CD4-positive, CD25-positive, alpha-beta regulatory T cell (primary cell): Measurements from ENCODE around the gene SRP54. TPM values are rescaled to one million over a fixed set of nuclear protein-coding genes. Genes with fewer than 3 reads are reported as not detected.

Source experiments
- ATAC-seq, 2 donors: fragments of 150-1000 bp; cut with Tn5 transposase; one replicate each; pipeline ENCODE4 v1.10.0; 2021; ENCODE audit warnings: low read depth in 2 of 2, moderate number of reproducible peaks in 2 of 2, moderate library complexity in 1 of 2
- DNase-seq, 3 donors: peaks; one replicate each; pipeline versions ENCODE4 v3.0.0 to v3.0.0-alpha.2; 2012 to 2022; ENCODE audit warnings: mixed read lengths in 1 of 3
- H3K27ac ChIP-seq: one replicate; pipeline ENCODE4 v1.7.0; 2013; ENCODE audit warnings: mild to moderate bottlenecking, low read length; ENCODE audit not compliant: insufficient read depth, poor library complexity, severe bottlenecking
- H3K27me3 ChIP-seq: one replicate; pipeline ENCODE4 v1.7.0; 2013; ENCODE audit warnings: low read length; ENCODE audit not compliant: control insufficient read depth, insufficient read depth
- H3K36me3 ChIP-seq: one replicate; pipeline ENCODE4 v1.7.0; 2013; ENCODE audit warnings: mild to moderate bottlenecking, low read length, moderate library complexity; ENCODE audit not compliant: control insufficient read depth, insufficient read depth
- H3K4me1 ChIP-seq: 2 replicates; pipeline ENCODE4 v1.7.0; 2013; ENCODE audit warnings: mild to moderate bottlenecking, low read length; ENCODE audit not compliant: insufficient read depth, control insufficient read depth, poor library complexity, severe bottlenecking
- H3K4me3 ChIP-seq: one replicate; pipeline ENCODE4 v1.7.0; 2013; ENCODE audit warnings: low read depth, mild to moderate bottlenecking, low read length, moderate library complexity
- H3K9me3 ChIP-seq, 2 experiments: 1 replicate in 1 of 2; 2 replicates in 1 of 2; pipeline ENCODE4 v1.7.0; 2013; ENCODE audit warnings: low read length in 2 of 2, mild to moderate bottlenecking in 1 of 2, moderate library complexity in 1 of 2; ENCODE audit not compliant: control insufficient read depth in 2 of 2
- H3K27ac Mint-ChIP-seq, 3 donors: one replicate each; pipeline ENCODE4 v1.8.0; 2020 to 2022; ENCODE audit warnings: mild to moderate bottlenecking in 3 of 3, mixed read lengths in 3 of 3, moderate library complexity in 2 of 3
- H3K27me3 Mint-ChIP-seq: one replicate; pipeline ENCODE4 v1.8.0; 2022; ENCODE audit warnings: mild to moderate bottlenecking, mixed read lengths
- H3K36me3 Mint-ChIP-seq: one replicate; pipeline ENCODE4 v1.8.0; 2020; ENCODE audit warnings: mixed read lengths
- H3K4me1 Mint-ChIP-seq, 4 donors: one replicate each; pipeline ENCODE4 v1.8.0; 2020 to 2022; ENCODE audit warnings: mixed read lengths in 4 of 4, mild to moderate bottlenecking in 1 of 4
- H3K4me3 Mint-ChIP-seq, 4 donors: one replicate each; pipeline ENCODE4 v1.8.0; 2020 to 2022; ENCODE audit warnings: mild to moderate bottlenecking in 4 of 4, mixed read lengths in 4 of 4, moderate library complexity in 3 of 4
- H3K9me3 Mint-ChIP-seq, 7 donors: one replicate each; pipeline ENCODE4 v1.8.0; 2020 to 2022; ENCODE audit warnings: mixed read lengths in 7 of 7, mild to moderate bottlenecking in 3 of 7, moderate library complexity in 2 of 7
- polyA plus RNA-seq, 4 donors: library from polyadenylated mRNA; unstranded; fragments of 300-500 nt; fragmentation: Illumina TruSeq; gene quantifications; one replicate each; pipeline ENCODE4 v1.2.3, GENCODE V29; 2021
- total RNA-seq: library from RNA; stranded (reverse); gene quantifications from one replicate; pipeline ENCODE4 v1.2.3, GENCODE V29; 2022

Gene SRP54
- total and polyA plus RNA-seq, 5 donors from 2014 or later: 32.9 to 46.1 (median 43.7) TPM

DNA sequence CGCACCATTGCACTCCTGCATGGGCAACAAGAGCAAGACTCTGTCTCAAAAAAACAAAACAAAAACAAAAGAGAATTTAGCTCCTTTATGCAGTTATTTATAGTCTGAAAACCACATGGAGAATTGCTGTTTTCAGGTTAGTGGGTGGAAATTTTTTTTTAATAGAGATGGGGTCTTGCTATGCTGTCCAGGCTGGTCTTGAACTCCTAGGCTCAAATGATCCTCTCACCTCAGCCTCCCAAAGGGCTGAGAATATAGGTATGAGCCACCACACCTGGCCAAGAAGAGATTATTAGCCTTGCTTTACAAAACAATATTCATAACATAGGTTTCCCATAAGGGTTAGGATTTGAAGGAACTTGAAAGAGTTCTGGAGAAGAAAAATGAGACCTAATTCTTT, 12.1 kb upstream of the SRP54 start:
- Histone ChIP-seq H3K9me3 (no peaks in the 10 kb centered on the region), H3K27ac (no peak overlapping the region), H3K36me3 (peaks cover 32% of the 10 kb centered on the region), H3K4me1 (no peaks in the 10 kb centered on the region), H3K27me3 (no peaks in the 10 kb centered on the region), H3K4me3 (no peak overlapping the region)
- Mint-ChIP-seq H3K27me3 (no peaks in the 10 kb centered on the region), H3K27ac (no peak overlapping the region), H3K4me1 (peaks cover 10 to 38% (median 19%) of the 10 kb centered on the region in 4 donors), H3K4me3 (no peak overlapping the region), H3K9me3 (no peaks in the 10 kb centered on the region), H3K36me3 (peaks cover 25% of the 10 kb centered on the region)
- ATAC-seq: no peak
- DNase-seq: no peak

DNA sequence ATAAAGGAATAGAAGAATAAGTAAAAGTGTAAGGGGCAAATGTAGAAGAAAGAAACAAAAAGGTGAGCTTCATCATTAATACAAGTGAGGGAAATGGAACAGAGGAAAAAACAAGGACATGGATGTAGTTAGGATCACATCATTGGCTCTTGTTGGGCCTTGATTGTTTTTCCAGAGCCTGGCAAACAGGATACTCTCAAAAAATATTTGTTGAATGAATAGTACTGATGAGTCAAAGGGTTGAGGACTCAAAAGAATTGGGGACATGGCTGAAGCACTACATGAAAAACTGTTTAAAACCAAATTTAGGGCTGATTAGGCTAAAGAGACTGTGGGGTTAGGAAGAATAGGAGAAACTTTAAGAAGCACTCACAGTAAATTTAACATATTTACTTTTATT, 11.4 kb upstream of the SRP54 start:
- Histone ChIP-seq H3K27me3 (no peaks in the 10 kb centered on the region), H3K4me3 (no peak overlapping the region), H3K4me1 (no peaks in the 10 kb centered on the region), H3K9me3 (no peaks in the 10 kb centered on the region), H3K36me3 (peaks cover 26% of the 10 kb centered on the region), H3K27ac (no peak overlapping the region)
- peak overlapping the region in 1 of 3 donors; percentile 30 for H3K27ac Mint-ChIP-seq
- no peaks in the 10 kb centered on the region for H3K27me3 Mint-ChIP-seq
- peaks cover 10 to 41% (median 22%) of the 10 kb centered on the region in 4 donors for H3K4me1 Mint-ChIP-seq
- DNase-seq (no peak), ATAC-seq (no peak)
- H3K36me3 Mint-ChIP-seq: peaks cover 17% of the 10 kb centered on the region
- no peak overlapping the region for H3K4me3 Mint-ChIP-seq
- no peaks in the 10 kb centered on the region for H3K9me3 Mint-ChIP-seq

DNA sequence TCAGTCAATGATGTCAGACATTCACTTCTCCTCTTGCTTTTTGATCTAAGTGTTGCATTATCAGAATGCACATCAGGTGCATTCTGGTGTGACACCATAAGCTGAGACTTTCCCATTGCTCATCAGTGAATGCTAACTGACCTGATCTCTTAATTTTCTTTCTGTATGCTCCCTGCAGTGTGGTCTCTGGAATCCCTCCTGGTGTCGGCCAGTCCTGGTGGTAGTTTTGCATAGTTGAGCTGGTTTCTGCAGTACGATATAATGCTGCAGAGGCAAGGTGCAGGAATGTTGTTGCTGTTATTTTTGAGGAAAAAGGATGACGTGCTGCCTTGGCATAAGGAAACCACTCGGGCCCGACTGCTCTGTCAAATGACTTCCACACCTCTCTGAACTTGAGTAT, 11.0 kb upstream of the SRP54 start:
- Histone ChIP-seq H3K9me3 (no peaks in the 10 kb centered on the region), H3K4me3 (no peak overlapping the region), H3K27ac (no peak overlapping the region), H3K4me1 (no peaks in the 10 kb centered on the region), H3K27me3 (no peaks in the 10 kb centered on the region), H3K36me3 (peaks cover 25% of the 10 kb centered on the region)
- Mint-ChIP-seq H3K27ac (peak overlapping the region in 2 of 3 donors; percentile 30 to 55), H3K27me3 (no peaks in the 10 kb centered on the region), H3K4me3 (no peak overlapping the region), H3K4me1 (peaks cover 10 to 43% (median 26%) of the 10 kb centered on the region in 4 donors), H3K36me3 (peaks cover 16% of the 10 kb centered on the region), H3K9me3 (no peaks in the 10 kb centered on the region)
- no peak for DNase-seq
- ATAC-seq: no peak

DNA sequence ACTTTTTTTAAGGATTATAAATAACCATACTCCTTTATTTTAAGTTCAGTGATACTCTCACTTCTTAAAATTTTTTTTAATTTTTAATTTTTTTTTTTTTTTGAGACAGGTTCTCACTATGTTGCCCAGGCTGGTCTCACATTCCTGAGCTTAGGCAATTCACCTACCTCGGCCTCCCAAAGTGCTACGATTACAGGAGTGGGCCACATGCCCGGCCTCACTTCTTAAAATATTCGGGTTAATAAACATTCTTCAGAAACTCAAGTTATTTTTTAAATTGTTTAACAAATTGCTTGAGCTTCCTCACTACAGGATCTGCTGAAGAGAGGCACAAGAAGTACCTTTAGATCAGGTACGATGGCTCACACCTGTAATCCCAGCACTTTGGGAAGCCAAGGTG, 4.3 kb upstream of the SRP54 start:
- no peaks in the 10 kb centered on the region for H3K9me3 ChIP-seq
- no peak overlapping the region for H3K27ac ChIP-seq
- peaks cover 3% of the 10 kb centered on the region for H3K36me3 ChIP-seq
- DNase-seq: no peak
- H3K9me3 Mint-ChIP-seq: no peaks in the 10 kb centered on the region
- H3K4me3 ChIP-seq: no peak overlapping the region
- H3K27ac Mint-ChIP-seq: no peak overlapping the region
- H3K4me1 Mint-ChIP-seq: peaks cover 7 to 27% (median 22%) of the 10 kb centered on the region in 4 donors
- no peak overlapping the region for H3K4me3 Mint-ChIP-seq
- no peaks in the 10 kb centered on the region for H3K36me3 Mint-ChIP-seq
- no peaks in the 10 kb centered on the region for H3K27me3 Mint-ChIP-seq
- ATAC-seq: no peak
- H3K27me3 ChIP-seq: no peaks in the 10 kb centered on the region
- peaks cover 15% of the 10 kb centered on the region for H3K4me1 ChIP-seq

DNA sequence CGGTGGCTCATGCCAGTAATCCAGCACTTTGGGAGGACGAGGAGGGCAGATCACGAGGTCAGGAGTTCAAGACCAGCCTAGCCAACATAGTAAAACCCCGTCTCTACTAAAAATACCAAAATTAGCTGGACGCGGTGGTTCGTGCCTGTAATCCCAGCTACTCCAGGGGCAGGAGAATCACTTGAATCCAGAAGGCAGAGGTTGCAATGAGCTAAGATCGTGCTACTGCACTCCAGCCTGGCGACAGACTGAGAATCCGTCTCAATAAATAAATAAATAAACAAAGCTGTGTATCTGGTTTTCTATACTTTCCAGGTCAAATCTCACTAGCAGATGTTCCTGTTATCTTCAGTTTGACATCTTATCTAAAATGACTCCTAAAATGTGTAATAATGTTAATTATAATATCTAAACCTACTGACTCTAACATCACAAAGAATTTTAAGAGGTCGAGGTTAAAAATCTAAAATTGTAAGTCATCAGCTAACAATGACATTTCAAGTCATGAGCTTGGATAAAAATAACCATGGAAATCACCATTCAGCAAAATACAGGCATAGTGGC, 2.4 kb upstream of the SRP54 start:
- Histone ChIP-seq H3K9me3 (no peaks in the 10 kb centered on the region), H3K27ac (no peak overlapping the region), H3K36me3 (peaks cover 3% of the 10 kb centered on the region), H3K27me3 (no peaks in the 10 kb centered on the region), H3K4me3 (peak overlapping the region; percentile 94), H3K4me1 (peaks cover 33% of the 10 kb centered on the region)
- Mint-ChIP-seq H3K9me3 (no peaks in the 10 kb centered on the region), H3K27ac (no peak overlapping the region), H3K27me3 (no peaks in the 10 kb centered on the region), H3K4me1 (peaks cover 3 to 19% (median 18%) of the 10 kb centered on the region in 4 donors), H3K4me3 (peak overlapping the region in 2 of 4 donors; percentile 56 to 76), H3K36me3 (peaks cover 4% of the 10 kb centered on the region)
- no peak for ATAC-seq
- DNase-seq: no peak

DNA sequence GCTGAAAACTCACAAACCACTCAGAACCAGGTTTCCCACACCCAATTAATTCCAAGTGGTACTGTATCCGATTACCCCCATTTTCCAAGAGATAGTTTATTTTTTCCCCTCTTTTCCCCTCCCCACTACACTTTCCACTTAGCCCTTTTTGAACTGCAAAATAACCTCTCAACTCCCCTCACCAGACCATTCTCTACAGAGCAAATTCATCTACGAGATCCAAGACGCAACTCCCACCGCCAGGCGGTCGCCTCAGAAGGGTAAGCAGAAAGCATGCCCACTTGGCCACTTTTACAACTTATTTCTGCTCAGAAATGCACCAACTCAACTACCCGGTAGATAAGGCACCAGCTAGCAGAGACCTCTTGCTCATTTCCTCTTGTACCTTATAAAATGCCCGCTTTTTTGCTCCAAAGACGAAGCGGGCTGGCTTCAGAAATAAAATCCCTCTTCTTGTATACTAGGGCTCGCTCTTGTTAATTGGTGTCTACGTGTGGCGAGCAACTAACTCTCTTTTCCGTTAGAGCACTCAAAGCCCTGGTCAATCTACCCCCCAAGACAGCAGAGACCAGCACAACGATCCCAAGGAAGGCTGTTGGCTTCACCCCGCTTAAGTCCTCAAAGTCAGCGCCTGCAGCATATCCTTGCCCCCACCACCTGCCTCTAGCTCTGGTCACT, 910 bp upstream of the SRP54 start:
- no peak overlapping the region for H3K4me3 Mint-ChIP-seq
- Histone ChIP-seq H3K4me1 (peaks cover 33% of the 10 kb centered on the region), H3K27ac (peak overlapping the region; percentile 99), H3K27me3 (no peaks in the 10 kb centered on the region), H3K36me3 (peaks cover 3% of the 10 kb centered on the region), H3K4me3 (peak overlapping the region; percentile 94), H3K9me3 (no peaks in the 10 kb centered on the region)
- H3K27ac Mint-ChIP-seq: no peak overlapping the region
- peak; percentile 3 to 13 for ATAC-seq
- peaks cover 6 to 20% (median 9%) of the 10 kb centered on the region in 4 donors for H3K4me1 Mint-ChIP-seq
- DNase-seq: peak in 2 of 3 donors; percentile 20 to 67
- H3K9me3 Mint-ChIP-seq: no peaks in the 10 kb centered on the region
- H3K36me3 Mint-ChIP-seq: peaks cover 11% of the 10 kb centered on the region
- H3K27me3 Mint-ChIP-seq: no peaks in the 10 kb centered on the region

DNA sequence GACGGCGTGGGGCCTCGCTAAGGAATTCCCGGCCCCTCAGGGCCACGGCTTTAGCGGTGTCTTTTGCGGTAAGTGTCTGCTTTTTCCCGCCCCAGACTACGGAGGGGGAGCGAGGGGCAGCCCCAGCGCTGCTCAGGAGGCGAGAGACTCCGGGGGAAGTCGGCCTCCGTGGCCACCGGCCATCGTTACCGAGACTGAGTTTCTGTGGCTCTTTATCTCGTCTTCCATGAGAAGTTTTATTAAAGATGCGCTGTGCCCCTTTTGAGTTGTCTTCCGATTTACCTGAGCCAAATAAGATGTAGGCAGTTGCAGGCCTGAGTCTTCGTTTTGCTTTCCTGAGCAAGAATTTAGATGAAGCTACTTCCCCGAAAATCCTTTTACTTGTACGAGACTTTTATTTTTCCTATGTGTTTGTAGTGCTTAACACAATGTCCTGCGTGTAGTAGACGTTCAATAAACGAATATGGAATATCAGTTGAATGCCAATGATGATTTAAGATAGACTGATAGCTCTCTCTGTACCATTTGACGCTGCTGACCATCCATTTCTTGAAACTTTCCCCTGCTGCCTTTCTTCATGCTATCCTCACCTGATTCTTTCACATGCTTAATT, 462 bp downstream of the SRP54 start:
- Histone ChIP-seq H3K9me3 (no peaks in the 10 kb centered on the region), H3K36me3 (no peaks in the 10 kb centered on the region), H3K4me3 (peak overlapping the region; percentile 94), H3K27ac (peak overlapping the region; percentile 99), H3K4me1 (peaks cover 33% of the 10 kb centered on the region), H3K27me3 (no peaks in the 10 kb centered on the region)
- Mint-ChIP-seq H3K4me3 (no peak overlapping the region), H3K9me3 (no peaks in the 10 kb centered on the region), H3K36me3 (peaks cover 16% of the 10 kb centered on the region), H3K27ac (no peak overlapping the region), H3K27me3 (no peaks in the 10 kb centered on the region), H3K4me1 (peaks cover 6 to 23% (median 16%) of the 10 kb centered on the region in 4 donors)
- ATAC-seq (no peak), DNase-seq (no peak)
